Dendritic cell treated with granulocyte-macrophage colony-stimulating factor and Interleukin-4, amounts not matched to agents 40 ng/mL and 50 ng/mL, for 4 days (primary cell): ENCODE results near the gene KRT86.

ENCODE experiments used
- H3K27ac Mint-ChIP-seq: one replicate; pipeline ENCODE4 v1.8.0; 2022; ENCODE audit warnings: mild to moderate bottlenecking, mixed read lengths
- H3K27me3 Mint-ChIP-seq: one replicate; pipeline ENCODE4 v1.8.0; 2022; ENCODE audit warnings: mild to moderate bottlenecking, mixed read lengths
- H3K36me3 Mint-ChIP-seq: one replicate; pipeline ENCODE4 v1.8.0; 2022; ENCODE audit warnings: low read depth, mixed read lengths
- H3K4me1 Mint-ChIP-seq: one replicate; pipeline ENCODE4 v1.8.0; 2022; ENCODE audit warnings: low read depth, mixed read lengths
- H3K4me3 Mint-ChIP-seq: one replicate; pipeline ENCODE4 v1.8.0; 2022; ENCODE audit warnings: mild to moderate bottlenecking, moderate library complexity, mixed read lengths
- H3K9me3 Mint-ChIP-seq: one replicate; pipeline ENCODE4 v1.8.0; 2022; ENCODE audit warnings: mixed read lengths
- intact Hi-C: fragments of 100-400 bp; cut with micrococcal nuclease; formaldehyde crosslinking; loops from one replicate; pipeline ENCODE4 v1.15.0; 2022

The KRT86 gene

DNA sequence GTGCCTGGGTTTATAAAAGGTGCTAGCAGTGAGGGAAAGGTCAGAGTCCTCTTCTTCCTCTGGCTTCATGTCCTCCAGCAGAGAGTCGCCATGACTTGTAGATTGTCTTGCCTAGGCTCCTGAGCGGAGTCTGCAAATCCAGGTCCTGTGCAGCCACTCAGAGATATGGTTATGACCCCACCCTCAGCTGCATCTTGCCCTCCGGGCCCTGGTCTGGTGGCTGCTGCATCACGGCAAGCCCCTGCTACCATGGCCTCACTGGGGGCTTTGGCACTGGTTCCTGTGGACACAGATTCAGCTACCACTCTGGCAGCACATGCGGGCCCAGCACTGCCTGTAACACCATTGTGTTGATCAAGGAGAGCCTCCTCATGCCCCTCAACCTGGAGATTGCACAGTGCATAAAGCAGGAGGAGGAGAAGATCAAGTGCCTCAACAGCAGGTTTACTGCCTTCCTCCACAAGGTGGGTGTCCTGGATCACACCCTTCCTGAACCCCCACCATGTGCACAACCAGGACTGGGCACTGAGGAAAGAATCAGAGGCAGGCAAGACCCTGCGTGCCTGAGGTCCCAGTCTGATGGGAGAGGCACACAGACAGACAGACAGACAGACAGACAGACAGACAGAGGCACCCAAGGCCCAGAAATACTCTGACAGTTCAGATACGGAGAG, 10.5 kb upstream of the KRT86 start:
- intact Hi-C loops = no loop called here
- no peaks in the 10 kb centered on the region for H3K9me3 Mint-ChIP-seq
- no peak overlapping the region for H3K4me3 Mint-ChIP-seq
- no peaks in the 10 kb centered on the region for H3K36me3 Mint-ChIP-seq
- no peak overlapping the region for H3K27ac Mint-ChIP-seq
- H3K4me1 Mint-ChIP-seq = peaks cover 28% of the 10 kb centered on the region
- peaks cover 52% of the 10 kb centered on the region for H3K27me3 Mint-ChIP-seq

- no peak overlapping the region for H3K4me3 Mint-ChIP-seq
- H3K9me3 Mint-ChIP-seq = no peaks in the 10 kb centered on the region
- intact Hi-C loops = no loop called here
- H3K36me3 Mint-ChIP-seq = no peaks in the 10 kb centered on the region
- no peak overlapping the region for H3K27ac Mint-ChIP-seq
- H3K4me1 Mint-ChIP-seq = peaks cover 23% of the 10 kb centered on the region
- H3K27me3 Mint-ChIP-seq = peaks cover 48% of the 10 kb centered on the region
These were observed 10.0 kb upstream of the KRT86 start for GRCh38 chr12:52264435-52264825.

GRCh38 chr12:52266514-52266913, 7.9 kb upstream of the KRT86 start:
- Mint-ChIP-seq H3K4me3 (no peak overlapping the region), H3K27me3 (peaks cover 35% of the 10 kb centered on the region), H3K36me3 (no peaks in the 10 kb centered on the region), H3K4me1 (peaks cover 15% of the 10 kb centered on the region), H3K9me3 (no peaks in the 10 kb centered on the region), H3K27ac (no peak overlapping the region)
- intact Hi-C loops = no loop called here

DNA sequence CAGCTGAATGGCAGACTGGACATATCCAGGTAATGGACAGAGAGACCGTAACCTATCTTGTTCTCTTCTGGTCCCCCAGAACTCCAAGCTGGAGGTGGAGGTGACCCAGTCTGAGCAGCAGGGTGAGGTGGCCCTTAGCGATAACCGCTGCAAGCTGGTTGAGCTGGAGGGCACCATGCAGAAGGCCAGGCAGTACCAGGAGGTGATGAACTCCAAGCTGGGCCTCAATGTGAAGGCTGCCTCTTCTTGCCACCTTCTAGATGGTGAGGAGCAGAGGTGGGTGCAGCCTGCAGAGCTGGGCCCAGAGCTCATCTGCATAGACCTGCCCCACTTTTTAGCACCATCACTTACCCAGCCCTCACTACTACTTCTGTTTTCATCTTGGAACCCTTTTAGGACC, 7.2 kb upstream of the KRT86 start:
- no peaks in the 10 kb centered on the region for H3K36me3 Mint-ChIP-seq
- no peak overlapping the region for H3K4me3 Mint-ChIP-seq

DNA sequence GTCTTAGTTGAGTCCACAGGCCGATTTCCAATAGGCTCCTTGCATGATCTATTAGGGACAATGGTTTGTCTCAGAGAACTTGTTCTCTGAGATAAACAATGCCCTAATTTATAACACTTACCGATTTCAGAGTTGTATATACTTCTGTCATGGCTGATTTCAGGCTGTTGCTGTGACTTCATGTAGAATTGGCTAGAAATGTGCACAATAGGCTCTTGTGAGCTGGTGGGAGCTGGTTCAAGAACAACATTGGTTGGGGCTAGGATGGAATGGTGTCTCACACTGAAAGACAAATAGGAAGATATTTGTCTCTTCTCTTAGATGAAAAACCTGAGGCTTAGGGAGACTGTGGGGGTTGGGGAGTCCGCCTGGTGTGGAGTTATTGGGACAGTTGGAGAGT, 6.7 kb upstream of the KRT86 start:
- intact Hi-C loops = no loop called here
- Mint-ChIP-seq H3K36me3 (no peaks in the 10 kb centered on the region), H3K27me3 (peaks cover 25% of the 10 kb centered on the region), H3K9me3 (no peaks in the 10 kb centered on the region), H3K27ac (no peak overlapping the region), H3K4me1 (peaks cover 15% of the 10 kb centered on the region), H3K4me3 (no peak overlapping the region)

More for the DNA sequence above, 7.2 kb upstream of the KRT86 start:
- Mint-ChIP-seq H3K4me1 (peaks cover 15% of the 10 kb centered on the region), H3K27ac (no peak overlapping the region), H3K27me3 (peaks cover 30% of the 10 kb centered on the region), H3K9me3 (no peaks in the 10 kb centered on the region)
- intact Hi-C loops = no loop called here

GRCh38 chr12:52268212-52268611, 6.2 kb upstream of the KRT86 start:
- H3K27ac Mint-ChIP-seq = no peak overlapping the region
- H3K36me3 Mint-ChIP-seq = no peaks in the 10 kb centered on the region
- H3K27me3 Mint-ChIP-seq = peaks cover 25% of the 10 kb centered on the region
- no peak overlapping the region for H3K4me3 Mint-ChIP-seq
- H3K9me3 Mint-ChIP-seq = no peaks in the 10 kb centered on the region
- intact Hi-C loops = no loop called here
- peaks cover 15% of the 10 kb centered on the region for H3K4me1 Mint-ChIP-seq

DNA sequence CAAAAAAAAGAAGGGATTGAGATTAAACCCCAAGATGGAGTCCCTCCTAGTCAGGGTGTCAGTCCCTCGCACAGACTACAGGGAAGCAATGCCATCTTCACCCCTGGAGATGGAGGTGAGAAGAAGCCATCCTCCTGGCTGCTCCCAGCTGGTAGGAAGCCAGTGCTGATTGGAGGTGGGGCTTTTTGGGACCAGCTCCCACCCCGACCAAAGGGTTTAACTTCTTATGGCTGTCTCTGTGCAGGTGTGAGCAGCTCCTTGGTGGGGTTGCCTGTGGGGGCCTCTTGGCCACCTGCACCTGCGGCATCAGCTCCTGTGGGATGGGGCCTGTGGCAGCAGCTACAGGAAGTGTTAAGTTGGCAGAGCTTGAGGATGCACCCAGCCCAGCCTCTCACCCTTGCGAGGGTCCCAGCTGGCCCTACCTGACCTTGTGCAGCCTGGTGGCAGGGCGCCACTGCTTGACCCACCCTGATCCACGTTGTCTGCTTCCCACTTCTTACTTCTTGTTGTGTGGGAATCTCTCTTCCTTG, 3.8 kb upstream of the KRT86 start:
- H3K4me1 Mint-ChIP-seq = peaks cover 11% of the 10 kb centered on the region
- no peak overlapping the region for H3K4me3 Mint-ChIP-seq
- no peaks in the 10 kb centered on the region for H3K9me3 Mint-ChIP-seq
- peaks cover 28% of the 10 kb centered on the region for H3K27me3 Mint-ChIP-seq
- no peaks in the 10 kb centered on the region for H3K36me3 Mint-ChIP-seq
- H3K27ac Mint-ChIP-seq = no peak overlapping the region
- intact Hi-C loops = no loop called here

- Mint-ChIP-seq H3K9me3 (no peaks in the 10 kb centered on the region), H3K4me1 (peaks cover 7% of the 10 kb centered on the region), H3K4me3 (no peak overlapping the region), H3K36me3 (no peaks in the 10 kb centered on the region), H3K27me3 (peaks cover 29% of the 10 kb centered on the region), H3K27ac (no peak overlapping the region)
- intact Hi-C loops = no loop called here
These were observed 3.3 kb upstream of the KRT86 start for GRCh38 chr12:52271158-52271557.

DNA sequence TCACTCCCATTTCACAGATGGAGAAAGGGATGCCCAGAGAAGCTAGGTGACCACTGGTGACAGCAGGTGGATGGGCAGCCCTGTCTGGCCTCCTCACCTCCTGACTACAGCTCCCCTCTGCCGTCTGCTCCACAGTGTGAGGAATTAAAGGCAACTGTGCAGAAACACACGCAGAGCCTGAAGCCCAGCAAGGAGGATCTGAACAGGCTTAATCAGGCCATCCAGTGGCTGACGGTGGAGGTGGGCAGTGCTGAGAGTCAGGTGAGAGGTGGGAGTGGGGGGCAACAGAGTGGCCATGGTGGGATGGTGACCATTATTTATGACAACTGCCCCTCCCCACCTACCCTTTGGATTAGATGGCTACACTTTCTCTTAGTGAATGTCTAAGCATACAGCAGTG, 1.2 kb downstream of the KRT86 start:
- Mint-ChIP-seq H3K9me3 (no peaks in the 10 kb centered on the region), H3K4me3 (no peak overlapping the region), H3K36me3 (no peaks in the 10 kb centered on the region), H3K4me1 (peaks cover 34% of the 10 kb centered on the region), H3K27me3 (peaks cover 48% of the 10 kb centered on the region), H3K27ac (no peak overlapping the region)
- intact Hi-C loops = no loop called here

DNA sequence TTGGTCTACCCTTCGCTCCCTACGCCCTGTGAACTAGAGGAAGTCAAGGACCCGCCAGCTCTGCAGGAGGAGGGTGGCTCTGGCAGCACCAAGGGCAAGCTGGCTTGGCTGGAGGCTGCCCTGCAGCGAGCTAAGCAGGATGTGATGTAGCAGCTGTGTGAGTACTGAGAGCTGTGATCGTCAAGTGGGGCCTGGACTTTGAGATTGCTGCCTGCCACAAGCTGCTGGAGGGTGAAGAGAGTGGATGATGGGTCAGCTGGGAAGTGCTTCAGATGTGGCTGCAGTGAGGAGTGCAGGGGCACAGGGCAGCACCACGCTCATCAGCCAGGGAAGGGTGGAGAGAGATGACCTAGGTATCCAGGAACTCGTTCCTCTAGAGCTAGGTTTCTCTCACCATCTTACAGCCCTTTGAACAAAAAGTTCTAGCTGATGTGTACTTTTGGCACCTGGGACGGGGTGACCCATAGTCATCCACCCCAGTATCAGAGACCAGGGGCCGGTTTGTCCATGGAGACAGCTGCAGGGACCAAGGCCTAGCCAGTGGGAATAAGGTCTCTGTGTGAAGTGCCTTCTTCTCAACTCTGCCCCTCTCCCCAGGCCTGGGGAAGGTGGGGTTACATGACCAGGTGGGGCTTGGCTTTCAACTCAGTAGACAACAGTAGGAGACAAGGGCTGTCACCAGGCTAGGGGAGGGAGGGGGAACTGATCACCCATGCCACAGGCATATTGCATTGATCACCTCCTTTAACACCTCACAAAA, 3.2 kb downstream of the KRT86 start:
- Mint-ChIP-seq H3K27ac (no peak overlapping the region), H3K27me3 (peaks cover 45% of the 10 kb centered on the region), H3K9me3 (no peaks in the 10 kb centered on the region), H3K4me3 (no peak overlapping the region), H3K4me1 (peaks cover 28% of the 10 kb centered on the region), H3K36me3 (no peaks in the 10 kb centered on the region)
- intact Hi-C loops = no loop called here

DNA sequence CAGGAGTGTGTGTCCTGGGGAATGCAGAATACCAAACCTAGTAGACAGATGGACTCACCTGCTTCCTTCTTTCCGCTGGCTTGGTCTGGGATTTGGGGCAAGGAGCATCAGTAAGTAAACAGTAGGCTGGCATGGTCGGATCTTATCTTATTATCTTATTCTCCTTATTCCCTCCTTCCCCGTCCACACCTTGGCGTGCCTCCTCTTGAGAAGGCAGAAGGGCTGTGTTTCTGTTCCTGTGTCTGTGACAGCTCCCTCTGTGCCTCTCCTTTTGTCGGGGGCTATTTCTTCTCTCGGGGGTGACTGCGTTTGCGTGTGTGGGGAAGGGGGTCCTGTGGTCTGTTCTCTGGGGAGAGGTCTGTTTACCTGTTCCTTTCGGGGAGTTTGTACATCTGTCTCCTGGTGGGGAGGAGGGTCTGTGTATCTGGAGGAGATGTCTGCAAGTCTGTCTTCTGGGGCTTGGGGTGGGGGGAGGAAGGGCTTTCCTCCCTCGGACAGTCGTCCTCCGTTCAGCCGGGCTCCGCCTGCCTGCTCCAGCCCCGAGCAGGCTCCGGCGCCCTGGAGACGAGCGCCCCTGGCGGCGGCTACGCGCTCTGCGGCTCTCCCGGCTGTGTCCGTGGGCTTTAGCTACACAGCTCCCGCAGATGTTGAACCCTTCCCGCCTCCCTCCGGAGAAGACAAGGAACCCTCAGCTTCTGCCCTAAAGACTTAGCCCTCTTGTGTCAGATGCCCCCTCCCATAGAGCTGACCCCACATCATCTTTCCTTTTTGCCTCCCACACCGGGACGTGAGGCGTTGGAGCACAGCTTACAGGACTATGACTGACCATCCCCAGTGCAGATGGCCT, 4.4 kb downstream of the KRT86 start:
- Mint-ChIP-seq H3K27ac (peak overlapping the region; percentile 48), H3K9me3 (no peaks in the 10 kb centered on the region), H3K27me3 (peaks cover 42% of the 10 kb centered on the region), H3K4me3 (peak overlapping the region; percentile 14), H3K4me1 (peaks cover 28% of the 10 kb centered on the region), H3K36me3 (no peaks in the 10 kb centered on the region)
- intact Hi-C loops = no loop called here

DNA sequence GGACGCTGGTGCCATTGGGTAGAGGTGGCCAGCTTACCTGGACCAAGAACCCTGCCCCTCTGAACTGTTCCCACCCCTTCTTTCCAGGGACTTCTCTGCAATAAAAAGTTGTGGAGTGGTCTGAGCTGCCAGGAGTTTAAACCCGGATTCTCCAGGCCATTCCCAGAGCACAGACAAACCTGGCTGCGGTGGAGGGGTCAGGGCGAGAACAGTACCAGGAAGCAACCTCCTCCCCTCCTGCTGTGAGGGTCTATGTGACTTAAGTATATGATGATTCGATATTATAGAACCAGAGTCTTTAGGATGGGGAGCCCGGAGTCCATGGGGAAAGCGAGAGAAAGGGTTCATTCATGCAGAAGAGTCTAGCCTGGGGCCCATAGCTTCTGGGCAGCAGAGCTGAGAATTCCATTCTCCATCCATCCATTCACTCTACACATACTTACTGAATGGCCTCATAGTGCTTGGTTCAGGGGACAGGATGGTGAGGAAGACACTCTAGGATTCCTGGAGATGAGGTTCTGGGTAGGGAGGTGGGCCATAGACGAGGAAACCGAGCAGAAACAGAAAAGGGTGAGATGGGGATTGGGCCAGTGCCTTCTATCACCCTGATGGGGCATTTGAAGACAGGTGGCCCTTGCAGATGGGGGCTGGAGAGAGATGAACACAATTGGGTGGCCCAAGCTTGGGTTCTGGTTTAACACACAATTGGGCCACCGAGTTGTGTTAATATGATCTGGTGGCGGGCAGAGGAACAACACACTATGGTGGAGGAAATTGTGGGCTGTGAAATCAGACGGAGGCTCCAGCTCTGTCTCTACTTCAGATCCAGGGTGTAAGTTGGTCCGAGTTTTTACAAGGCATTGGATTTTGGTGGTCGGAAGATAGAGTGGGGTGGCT, 5.2 kb downstream of the KRT86 start:
- H3K4me3 Mint-ChIP-seq = no peak overlapping the region
- no peaks in the 10 kb centered on the region for H3K9me3 Mint-ChIP-seq
- H3K27me3 Mint-ChIP-seq = peaks cover 36% of the 10 kb centered on the region
- peak overlapping the region; percentile 48 for H3K27ac Mint-ChIP-seq
- peaks cover 28% of the 10 kb centered on the region for H3K4me1 Mint-ChIP-seq
- intact Hi-C loops = no loop called here
- H3K36me3 Mint-ChIP-seq = no peaks in the 10 kb centered on the region

DNA sequence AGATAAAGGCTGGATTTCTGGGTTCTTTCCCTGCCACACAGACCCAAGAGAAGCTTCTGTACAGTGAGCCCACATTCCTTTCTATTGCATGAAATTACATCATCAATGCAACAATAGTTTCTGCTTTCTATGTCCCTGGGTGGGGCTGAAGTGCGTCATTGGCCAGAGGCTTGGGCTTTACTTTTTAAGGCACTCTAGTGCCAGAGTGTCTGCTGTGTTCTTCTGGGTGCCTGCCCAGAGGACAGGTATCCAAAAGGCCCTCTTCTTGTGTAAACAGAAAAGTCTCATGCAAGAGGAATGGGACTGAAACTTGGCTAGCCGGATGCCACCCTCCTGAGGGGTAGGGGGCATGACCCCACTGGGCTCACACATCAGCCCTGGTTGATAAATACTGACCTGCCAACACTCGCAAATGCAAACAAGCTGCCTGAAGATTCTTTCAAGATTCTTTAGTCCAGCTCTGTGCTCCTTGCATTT, 5.9 kb downstream of the KRT86 start:
- intact Hi-C loops = no loop called here
- Mint-ChIP-seq H3K4me1 (peaks cover 28% of the 10 kb centered on the region), H3K36me3 (no peaks in the 10 kb centered on the region), H3K9me3 (no peaks in the 10 kb centered on the region), H3K27me3 (peaks cover 32% of the 10 kb centered on the region), H3K27ac (peak overlapping the region; percentile 48), H3K4me3 (no peak overlapping the region)
